ENCODE data around the gene SNRK.

GRCh38 chr3:43326891-43327581, 40.7 kb downstream of the SNRK start:
- TF ChIP-seq POLR2AphosphoS5 (IDR thresholded peaks at IDR 0.05; ENCODE audit: low read depth, low read length) (no peak), TAF1 (IDR thresholded peaks at IDR 0.05; ENCODE audit: borderline replicate concordance, low read depth, low read length) (no peak), POLR2A (IDR thresholded peaks at IDR 0.05; ENCODE audit: low read depth, low read length) (no peak)

Measured in GM12892 (cell line).